Measurements from ENCODE around the gene SDC4.

GRCh38 chr20:45359406-45360148, 11.4 kb upstream of the SDC4 start:
- TF ChIP-seq POLR2A (IDR thresholded peaks at IDR 0.05) (no peak), CTCF (IDR thresholded peaks at IDR 0.05) (no peak)
